Kasumi-1 (cell line): ENCODE data around the gene PARD3B.

Source experiments
- DNase-seq, 2 experiments: peaks; one replicate each; lab custom pipeline; 2025; lab: John Stamatoyannopoulos, UW

The PARD3B gene

GRCh38 chr2:205058409-205058808 lies 513.1 kb downstream of the PARD3B start:
- no peak for DNase-seq

- no peak for DNase-seq
Observed at GRCh38 chr2:205060269-205060668, 515.0 kb downstream of the PARD3B start.

- DNase-seq: no peak
Observed at GRCh38 chr2:205066081-205066480, 520.8 kb downstream of the PARD3B start.

- no peak for DNase-seq
Observed at GRCh38 chr2:205069928-205070327, 524.7 kb downstream of the PARD3B start.

GRCh38 chr2:205070889-205071288 lies 525.6 kb downstream of the PARD3B start:
- DNase-seq: no peak

GRCh38 chr2:205073433-205074020 lies 528.3 kb downstream of the PARD3B start:
- no peak for DNase-seq

GRCh38 chr2:205076405-205076804 lies 531.1 kb downstream of the PARD3B start:
- no peak for DNase-seq

GRCh38 chr2:205077159-205077558 lies 531.9 kb downstream of the PARD3B start:
- no peak for DNase-seq

GRCh38 chr2:205078762-205079161 lies 533.5 kb downstream of the PARD3B start:
- no peak for DNase-seq

GRCh38 chr2:205079173-205079572 lies 533.9 kb downstream of the PARD3B start:
- DNase-seq: no peak

GRCh38 chr2:205086662-205087061 lies 541.4 kb downstream of the PARD3B start:
- DNase-seq: no peak

GRCh38 chr2:205087862-205088261 lies 542.6 kb downstream of the PARD3B start:
- DNase-seq: no peak

- no peak for DNase-seq
Observed at GRCh38 chr2:205089958-205090357, 544.7 kb downstream of the PARD3B start.

GRCh38 chr2:205091411-205091810 lies 546.1 kb downstream of the PARD3B start:
- DNase-seq: no peak

GRCh38 chr2:205094031-205094430 lies 548.8 kb downstream of the PARD3B start:
- no peak for DNase-seq

GRCh38 chr2:205103699-205104098 lies 558.4 kb downstream of the PARD3B start:
- no peak for DNase-seq

GRCh38 chr2:205107810-205108209 lies 562.5 kb downstream of the PARD3B start:
- DNase-seq: no peak

GRCh38 chr2:205115511-205115910 lies 570.2 kb downstream of the PARD3B start:
- DNase-seq: no peak

GRCh38 chr2:205117125-205117524 lies 571.9 kb downstream of the PARD3B start:
- no peak for DNase-seq

- DNase-seq: no peak
Observed at GRCh38 chr2:205119136-205119535, 573.9 kb downstream of the PARD3B start.

- no peak for DNase-seq
Observed at GRCh38 chr2:205128726-205129125, 583.5 kb downstream of the PARD3B start.

GRCh38 chr2:205129531-205129930 lies 584.3 kb downstream of the PARD3B start:
- no peak for DNase-seq

GRCh38 chr2:205130111-205130829 lies 585.0 kb downstream of the PARD3B start:
- DNase-seq: no peak

GRCh38 chr2:205133544-205133943 lies 588.3 kb downstream of the PARD3B start:
- DNase-seq: no peak
